Gastroesophageal sphincter (tissue), 4 donors: Measurements from ENCODE around the gene OTUD6A. TPM values are rescaled to one million over a fixed set of nuclear protein-coding genes. Genes with fewer than 3 reads are reported as not detected.
"Not testable (repeated sequence)": the region's sequence is repeated elsewhere in the genome, so short reads cannot be mapped to it uniquely, and the experiment has no call there.

Source experiments
- ATAC-seq: fragments of 150-250 bp; one replicate; pipeline ENCODE4 v1.9.1; 2016; ENCODE audit warnings: mild to moderate bottlenecking, moderate library complexity
- H3K27ac ChIP-seq, 4 donors: fragments of 200-600 bp; sonication (generic) in 3 of 4; 1 replicate in 3 of 4; 2 replicates in 1 of 4; pipeline ENCODE4 v1.5.1; 2016 to 2019
- H3K27me3 ChIP-seq: fragments of 200-600 bp; sonication (generic); one replicate; pipeline ENCODE4 v1.5.1; 2019
- H3K36me3 ChIP-seq, 2 donors: fragments of 200-600 bp; sonication (generic); one replicate each; pipeline ENCODE4 v1.5.1; 2019; ENCODE audit warnings: control low read depth in 1 of 2
- H3K4me1 ChIP-seq, 3 donors: fragments of 200-600 bp; sonication (generic); 1 replicate in 2 of 3; 2 replicates in 1 of 3; pipeline ENCODE4 v1.5.1; 2016 to 2019; ENCODE audit warnings: control low read depth in 2 of 3
- H3K4me3 ChIP-seq, 2 donors: fragments of 200-600 bp; sonication (generic); one replicate each; pipeline ENCODE4 v1.5.1; 2019; ENCODE audit warnings: mild to moderate bottlenecking in 1 of 2, moderate library complexity in 1 of 2
- H3K9me3 ChIP-seq, 3 donors: fragments of 200-600 bp; sonication (generic); one replicate each; pipeline ENCODE4 v1.5.1; 2017 to 2019; ENCODE audit warnings: control low read depth in 2 of 3
- EP300 ChIP-seq: sonication (generic); formaldehyde crosslinking; IDR thresholded peaks from one replicate; pipeline ENCODE4 v1.6.1; 2017; ENCODE audit warnings: antibody characterized with exemption, mild to moderate bottlenecking
- POLR2A ChIP-seq, 2 donors: fragments of 450-650 bp; IDR thresholded peaks; one replicate each; pipeline ENCODE4 v1.6.1; 2017; ENCODE audit warnings: antibody characterized with exemption in 2 of 2, mild to moderate bottlenecking in 2 of 2, moderate library complexity in 1 of 2
- POLR2AphosphoS5 ChIP-seq: sonication (generic); formaldehyde crosslinking; IDR thresholded peaks from one replicate; pipeline ENCODE4 v1.6.1; 2017; ENCODE audit warnings: antibody characterized with exemption
- WGBS, 2 donors: methylation state at CpG; one replicate each; pipeline ENCODE4 v1.1.5; 2018; ENCODE audit warnings: low coverage in 1 of 2; 5-methylcytosine and 5-hydroxymethylcytosine counted together
- small RNA-seq, 4 donors: library from RNA; depleted of rRNA; stranded (forward); fragments of <200 nt; gene quantifications; one replicate each; pipeline ENCODE3, GENCODE V24; 2016
- total RNA-seq, 4 donors: library from RNA; depleted of rRNA; stranded (reverse); fragments of >200 nt; gene quantifications; one replicate each; pipeline ENCODE4 v1.1.0, GENCODE V29; 2016
- TF ChIP-seq, protein P1 (sequence below), 4 experiments: fragments of 200-600 bp in 2 of 4; fragments of 450-650 bp in 2 of 4; sonication (generic) in 1 of 4; IDR thresholded peaks; one replicate each; pipeline ENCODE4 v1.5.1; 2017 to 2019; ENCODE audit warnings: antibody characterized with exemption in 4 of 4, mild to moderate bottlenecking in 2 of 4, moderate library complexity in 2 of 4

Gene OTUD6A
- total RNA-seq, 4 donors from 2014 or later, result not detected

DNA sequence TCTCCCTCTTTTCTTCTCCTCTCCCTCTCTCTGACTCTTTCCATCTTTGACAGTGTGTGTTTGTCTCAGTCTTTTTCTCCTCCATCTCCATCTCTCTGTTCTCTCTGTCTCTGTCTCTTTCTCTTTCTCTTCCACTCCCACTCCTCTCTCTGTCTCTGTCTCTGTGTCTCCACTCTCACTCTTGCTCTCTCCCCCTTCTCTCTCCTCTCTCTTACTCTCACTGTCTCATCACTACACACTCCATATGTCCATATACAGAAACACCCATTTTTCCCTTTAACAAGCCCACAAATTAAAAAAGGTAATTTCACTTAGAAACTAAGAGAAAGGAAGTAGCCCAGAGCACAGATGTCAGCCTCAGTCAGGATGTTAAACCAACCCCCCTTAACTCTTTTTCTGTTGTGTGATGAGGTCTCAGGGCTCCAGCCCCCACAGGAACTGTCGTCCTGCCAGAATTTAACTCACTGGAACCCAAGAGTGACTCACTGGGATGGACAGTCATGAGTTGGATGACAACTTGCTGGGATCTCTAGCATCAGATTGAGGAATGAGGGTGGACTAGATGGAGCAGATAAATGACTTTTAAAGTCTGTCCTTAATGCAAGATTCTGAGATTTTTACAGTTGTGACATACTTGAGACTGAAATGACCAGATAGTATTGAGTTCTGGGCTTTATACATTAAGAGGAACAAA lies 27.5 kb downstream of the OTUD6A start:
- H3K4me1 ChIP-seq, result peaks cover 0 to 10% (median 0%) of the 10 kb centered on the region in 3 donors
- no peak overlapping the region for H3K4me3 ChIP-seq
- no peak overlapping the region for H3K27ac ChIP-seq
- no peaks in the 10 kb centered on the region for H3K27me3 ChIP-seq
- H3K36me3 ChIP-seq, result no peaks in the 10 kb centered on the region
- H3K9me3 ChIP-seq, result no peaks in the 10 kb centered on the region
- WGBS, 2 donors, result 0 to 71% methylated on average over 1 of the region's 1 CpG
- TF ChIP-seq, protein P1, sequence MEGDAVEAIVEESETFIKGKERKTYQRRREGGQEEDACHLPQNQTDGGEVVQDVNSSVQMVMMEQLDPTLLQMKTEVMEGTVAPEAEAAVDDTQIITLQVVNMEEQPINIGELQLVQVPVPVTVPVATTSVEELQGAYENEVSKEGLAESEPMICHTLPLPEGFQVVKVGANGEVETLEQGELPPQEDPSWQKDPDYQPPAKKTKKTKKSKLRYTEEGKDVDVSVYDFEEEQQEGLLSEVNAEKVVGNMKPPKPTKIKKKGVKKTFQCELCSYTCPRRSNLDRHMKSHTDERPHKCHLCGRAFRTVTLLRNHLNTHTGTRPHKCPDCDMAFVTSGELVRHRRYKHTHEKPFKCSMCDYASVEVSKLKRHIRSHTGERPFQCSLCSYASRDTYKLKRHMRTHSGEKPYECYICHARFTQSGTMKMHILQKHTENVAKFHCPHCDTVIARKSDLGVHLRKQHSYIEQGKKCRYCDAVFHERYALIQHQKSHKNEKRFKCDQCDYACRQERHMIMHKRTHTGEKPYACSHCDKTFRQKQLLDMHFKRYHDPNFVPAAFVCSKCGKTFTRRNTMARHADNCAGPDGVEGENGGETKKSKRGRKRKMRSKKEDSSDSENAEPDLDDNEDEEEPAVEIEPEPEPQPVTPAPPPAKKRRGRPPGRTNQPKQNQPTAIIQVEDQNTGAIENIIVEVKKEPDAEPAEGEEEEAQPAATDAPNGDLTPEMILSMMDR (IDR thresholded peaks at IDR 0.05), result no peak
- TF ChIP-seq POLR2A (IDR thresholded peaks at IDR 0.05), result no peak
- no peak for TF ChIP-seq EP300
- TF ChIP-seq POLR2AphosphoS5, result no peak
- ATAC-seq, result no peak

- no peak overlapping the region for H3K4me3 ChIP-seq
- no peak for TF ChIP-seq POLR2A (IDR thresholded peaks at IDR 0.05)
- TF ChIP-seq EP300, result no peak
- no peak for TF ChIP-seq POLR2AphosphoS5
- TF ChIP-seq, protein P1 (IDR thresholded peaks at IDR 0.05), result no peak
- no peaks in the 10 kb centered on the region for H3K9me3 ChIP-seq
- no peak overlapping the region for H3K27ac ChIP-seq
- H3K27me3 ChIP-seq, result no peaks in the 10 kb centered on the region
- H3K36me3 ChIP-seq, result no peaks in the 10 kb centered on the region
- 100% methylated on average over 3 of the region's 4 CpGs; no CpG with 5 or more reads in 1 of the 2 donors for WGBS, 2 donors
- H3K4me1 ChIP-seq, result peaks cover 0 to 10% (median 0%) of the 10 kb centered on the region in 3 donors
- ATAC-seq, result no peak
These were observed 30.0 kb downstream of the OTUD6A start for GRCh38 chrX:70092247-70092646.

GRCh38 chrX:70096052-70096451 lies 33.8 kb downstream of the OTUD6A start:
- Histone ChIP-seq H3K9me3 (no peaks in the 10 kb centered on the region), H3K27me3 (no peaks in the 10 kb centered on the region), H3K27ac (no peak overlapping the region), H3K4me1 (no peaks in the 10 kb centered on the region), H3K36me3 (no peaks in the 10 kb centered on the region), H3K4me3 (no peak overlapping the region)
- no peak for TF ChIP-seq POLR2AphosphoS5
- TF ChIP-seq, protein P1 (IDR thresholded peaks at IDR 0.05), result peak in 1 of 4 experiments; percentile 10
- TF ChIP-seq EP300, result no peak
- no peak for TF ChIP-seq POLR2A (IDR thresholded peaks at IDR 0.05)
- 38 to 55% methylated on average over 1 to 2 of the region's 2 CpGs for WGBS, 2 donors
- ATAC-seq, result no peak

- Histone ChIP-seq H3K4me1 (no peaks in the 10 kb centered on the region), H3K27ac (no peak overlapping the region), H3K4me3 (no peak overlapping the region), H3K9me3 (no peaks in the 10 kb centered on the region), H3K27me3 (no peaks in the 10 kb centered on the region), H3K36me3 (no peaks in the 10 kb centered on the region)
- 0% methylated on average over 1 of the region's 2 CpGs for WGBS, 2 donors
- ATAC-seq, result no peak
- TF ChIP-seq, protein P1 (IDR thresholded peaks at IDR 0.05), result no peak
- TF ChIP-seq EP300, result no peak
These were observed 43.0 kb downstream of the OTUD6A start for GRCh38 chrX:70105229-70105628.

DNA sequence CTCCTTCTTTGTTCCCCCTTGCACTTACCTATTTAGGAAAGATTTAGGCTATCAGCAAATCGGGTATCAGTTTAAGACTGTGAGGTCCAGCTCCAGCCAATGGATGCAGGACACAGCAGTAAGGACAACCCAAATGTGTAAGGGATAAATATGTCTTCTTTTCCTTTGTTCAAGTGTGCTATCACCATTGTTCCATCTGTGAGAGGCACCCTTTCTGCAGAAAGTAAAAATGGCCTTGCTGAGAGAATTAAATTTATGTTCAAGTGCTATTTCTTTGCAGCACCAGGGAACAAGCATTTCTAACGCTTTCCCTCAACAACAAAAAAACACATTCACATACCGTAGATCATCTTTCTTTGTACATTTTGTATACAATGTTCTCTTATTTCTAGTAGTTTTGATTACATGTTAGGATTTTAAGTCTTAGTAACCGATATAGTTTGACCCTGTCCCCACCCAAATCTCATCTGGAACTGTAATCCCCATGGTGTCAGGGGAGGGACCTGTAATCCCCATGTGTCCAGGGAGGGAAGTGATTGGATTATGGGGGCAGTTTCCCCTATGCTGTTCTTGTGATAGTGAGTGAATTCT lies 49.3 kb downstream of the OTUD6A start:
- 87 to 94% methylated on average over 3 to 4 of the region's 4 CpGs for WGBS, 2 donors
- not testable (repeated sequence) for H3K27ac ChIP-seq, H3K4me3 ChIP-seq, ATAC-seq, H3K27me3 ChIP-seq, H3K36me3 ChIP-seq, H3K4me1 ChIP-seq
- peaks cover 0 to 14% (median 0%) of the 10 kb centered on the region in 3 donors for H3K9me3 ChIP-seq

Small RNAs within 50 kb of the gene (small RNA-seq; reads per million reads assigned to genes)
- gene MIR676, result 0 to 2.1 (median 0.60) reads per million in 4 donors

Other genes starting within 250 kb of the OTUD6A start
- gene AWAT2, start 12.5 kb upstream of the OTUD6A start, total RNA-seq, result not detected
- 10 to 100 TPM; 46.6 to 74.0 (median 57.0) TPM for gene IGBP1, start 71.0 kb downstream of the OTUD6A start, total RNA-seq
- not detected for gene DGAT2L6, start 115.0 kb downstream of the OTUD6A start, total RNA-seq
- not detected for gene AWAT1, start 172.2 kb downstream of the OTUD6A start, total RNA-seq
- under 1 TPM in 3 of 4 donors, not detected in 1; 0.27 to 0.93 (median 0.50) TPM for gene P2RY4, start 197.7 kb downstream of the OTUD6A start, total RNA-seq
- gene ARR3, start 205.9 kb downstream of the OTUD6A start, total RNA-seq, result not detected
- gene RAB41, start 219.7 kb downstream of the OTUD6A start, total RNA-seq, result not detected
- 10 to 100 TPM; 27.7 to 33.5 (median 32.3) TPM for gene PDZD11, start 227.5 kb downstream of the OTUD6A start, total RNA-seq
- under 1 TPM; 0.13 to 0.47 (median 0.17) TPM for gene KIF4A, start 227.6 kb downstream of the OTUD6A start, total RNA-seq